ENCODE measurements around the gene GSTT4. TPM values are rescaled to one million over a fixed set of nuclear protein-coding genes. Genes with fewer than 3 reads are reported as not detected.
A peak's percentile ranks its signal among the peaks of the same experiment; 100 is the strongest.
"Not testable (repeated sequence)": the region's sequence is repeated elsewhere in the genome, so short reads cannot be mapped to it uniquely, and the experiment has no call there.

The GSTT4 gene
- total and polyA plus RNA-seq, 4 donors, result not detected

GRCh38 chr22:23970816-23971486 lies 34.3 kb downstream of the GSTT4 start:
- H3K27me3 ChIP-seq (ENCODE audit: control insufficient read depth in 3 of 3, insufficient read depth in 3 of 3, low read length in 2 of 3), result no peaks in the 10 kb centered on the region
- no peak overlapping the region for H3K27ac ChIP-seq (ENCODE audit: low read depth in 1 of 2, low read length in 1 of 2)
- TF ChIP-seq CTCF (IDR thresholded peaks at IDR 0.05; ENCODE audit: control extremely low read depth, extremely low read depth), result no peak
- no peaks in the 10 kb centered on the region for H3K4me1 ChIP-seq (ENCODE audit: control insufficient read depth in 5 of 5, insufficient read depth in 5 of 5, low read length in 5 of 5)
- no peak overlapping the region for H3K4me3 ChIP-seq
- WGBS, 2 donors, result 76 to 91% methylated on average over 6 of the region's 6 CpGs
- H3K9me3 ChIP-seq (ENCODE audit: control insufficient read depth in 4 of 4, insufficient read depth in 3 of 4, low read length in 3 of 4), result no peaks in the 10 kb centered on the region
- H3K9ac ChIP-seq (ENCODE audit: insufficient read depth in 1 of 2, low read length in 2 of 2), result no peak overlapping the region
- H3K36me3 ChIP-seq (ENCODE audit: control insufficient read depth in 4 of 4, insufficient read depth in 4 of 4, low read length in 4 of 4), result peaks cover 6 to 19% (median 12%) of the 10 kb centered on the region in 4 donors
- ATAC-seq (ENCODE audit: insufficient read depth, low FRiP score), result no peak
- DNase-seq, result no peak

GRCh38 chr22:23970201-23970641 lies 35.0 kb downstream of the GSTT4 start:
- no peak overlapping the region for H3K4me3 ChIP-seq
- no peaks in the 10 kb centered on the region for H3K9me3 ChIP-seq (ENCODE audit: control insufficient read depth in 4 of 4, insufficient read depth in 3 of 4, low read length in 3 of 4)
- H3K27ac ChIP-seq (ENCODE audit: low read depth in 1 of 2, low read length in 1 of 2), result no peak overlapping the region
- TF ChIP-seq CTCF (IDR thresholded peaks at IDR 0.05; ENCODE audit: control extremely low read depth, extremely low read depth), result no peak
- no peaks in the 10 kb centered on the region for H3K27me3 ChIP-seq (ENCODE audit: control insufficient read depth in 3 of 3, insufficient read depth in 3 of 3, low read length in 2 of 3)
- ATAC-seq (ENCODE audit: insufficient read depth, low FRiP score), result no peak
- no peak for DNase-seq
- no peak overlapping the region for H3K9ac ChIP-seq (ENCODE audit: insufficient read depth in 1 of 2, low read length in 2 of 2)
- 86 to 87% methylated on average over 5 of the region's 5 CpGs for WGBS, 2 donors
- no peaks in the 10 kb centered on the region for H3K4me1 ChIP-seq (ENCODE audit: control insufficient read depth in 5 of 5, insufficient read depth in 5 of 5, low read length in 5 of 5)
- H3K36me3 ChIP-seq (ENCODE audit: control insufficient read depth in 4 of 4, insufficient read depth in 4 of 4, low read length in 4 of 4), result peaks cover 6 to 19% (median 12%) of the 10 kb centered on the region in 4 donors

DNA sequence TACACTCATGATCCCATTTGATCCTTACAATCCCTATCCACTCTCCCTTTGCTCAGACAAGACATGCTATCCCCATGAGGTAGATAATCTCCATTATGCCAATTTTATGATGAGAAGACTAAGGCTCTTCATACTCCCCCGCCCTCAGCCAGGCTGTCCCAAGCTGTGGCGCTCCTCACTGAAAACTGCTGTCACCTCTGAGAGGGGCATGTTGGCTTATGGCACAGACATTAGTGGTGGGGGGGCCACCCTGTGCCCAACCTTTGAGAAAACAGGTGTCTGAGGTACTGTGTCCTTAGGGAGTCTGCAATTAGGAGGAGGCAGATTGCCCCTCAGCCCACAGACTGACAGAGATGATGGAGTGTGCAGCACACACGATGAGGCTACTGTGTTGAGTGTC lies 36.2 kb downstream of the GSTT4 start:
- H3K36me3 ChIP-seq (ENCODE audit: control insufficient read depth in 4 of 4, insufficient read depth in 4 of 4, low read length in 4 of 4), result peaks cover 6 to 19% (median 12%) of the 10 kb centered on the region in 4 donors
- no peaks in the 10 kb centered on the region for H3K9me3 ChIP-seq (ENCODE audit: control insufficient read depth in 4 of 4, insufficient read depth in 3 of 4, low read length in 3 of 4)
- DNase-seq (no peak), ATAC-seq (ENCODE audit: insufficient read depth, low FRiP score) (no peak)
- no peak for TF ChIP-seq CTCF (IDR thresholded peaks at IDR 0.05; ENCODE audit: control extremely low read depth, extremely low read depth)
- H3K27ac ChIP-seq (ENCODE audit: low read depth in 1 of 2, low read length in 1 of 2), result no peak overlapping the region
- WGBS, 2 donors, result 91 to 99% methylated on average over 3 of the region's 3 CpGs
- H3K9ac ChIP-seq (ENCODE audit: insufficient read depth in 1 of 2, low read length in 2 of 2), result no peak overlapping the region
- H3K4me1 ChIP-seq (ENCODE audit: control insufficient read depth in 5 of 5, insufficient read depth in 5 of 5, low read length in 5 of 5), result no peaks in the 10 kb centered on the region
- H3K4me3 ChIP-seq, result no peak overlapping the region
- H3K27me3 ChIP-seq (ENCODE audit: control insufficient read depth in 3 of 3, insufficient read depth in 3 of 3, low read length in 2 of 3), result no peaks in the 10 kb centered on the region

DNA sequence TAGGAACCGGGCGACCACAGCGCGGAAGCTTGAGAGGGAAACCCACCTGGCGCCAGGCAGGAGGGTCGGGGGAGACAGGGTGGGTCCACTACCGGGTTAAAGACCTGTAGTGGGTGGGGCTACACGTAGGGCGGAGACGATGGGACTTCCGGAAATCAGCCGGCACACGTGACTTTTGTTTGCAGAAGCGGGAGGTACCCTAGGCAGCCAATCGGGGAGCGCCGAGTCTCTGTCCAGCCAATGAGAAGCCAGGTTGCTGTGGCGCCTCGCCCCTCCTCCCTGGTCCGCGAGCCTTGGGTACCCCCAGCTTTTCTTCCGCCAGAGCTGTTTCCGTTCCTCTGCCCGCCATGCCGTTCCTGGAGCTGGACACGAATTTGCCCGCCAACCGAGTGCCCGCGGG lies 38.7 kb downstream of the GSTT4 start, which contains the start of gene DDTL:
DDTL (plus strand) TSS at position 321 of the 400 bp plus-strand sequence; CDS start at position 348, 27 bp downstream.
- peak; percentile 99 for ATAC-seq (ENCODE audit: insufficient read depth, low FRiP score)
- not testable (repeated sequence) for H3K27me3 ChIP-seq (ENCODE audit: control insufficient read depth in 3 of 3, insufficient read depth in 3 of 3, low read length in 2 of 3); H3K4me1 ChIP-seq (ENCODE audit: control insufficient read depth in 5 of 5, insufficient read depth in 5 of 5, low read length in 5 of 5); H3K9ac ChIP-seq (ENCODE audit: insufficient read depth in 1 of 2, low read length in 2 of 2); H3K27ac ChIP-seq (ENCODE audit: low read depth in 1 of 2, low read length in 1 of 2); H3K9me3 ChIP-seq (ENCODE audit: control insufficient read depth in 4 of 4, insufficient read depth in 3 of 4, low read length in 3 of 4); H3K4me3 ChIP-seq; DNase-seq
- WGBS, 2 donors, result no CpG with 5 or more reads among the region's 30 CpGs
- peaks cover 3 to 16% (median 11%) of the 10 kb centered on the region in 4 donors for H3K36me3 ChIP-seq (ENCODE audit: control insufficient read depth in 4 of 4, insufficient read depth in 4 of 4, low read length in 4 of 4)

GRCh38 chr22:23966094-23966493 lies 39.2 kb downstream of the GSTT4 start:
- H3K27ac ChIP-seq (ENCODE audit: low read depth in 1 of 2, low read length in 1 of 2); H3K9me3 ChIP-seq (ENCODE audit: control insufficient read depth in 4 of 4, insufficient read depth in 3 of 4, low read length in 3 of 4); H3K27me3 ChIP-seq (ENCODE audit: control insufficient read depth in 3 of 3, insufficient read depth in 3 of 3, low read length in 2 of 3); ATAC-seq (ENCODE audit: insufficient read depth, low FRiP score); H3K4me1 ChIP-seq (ENCODE audit: control insufficient read depth in 5 of 5, insufficient read depth in 5 of 5, low read length in 5 of 5); H3K9ac ChIP-seq (ENCODE audit: insufficient read depth in 1 of 2, low read length in 2 of 2); DNase-seq; H3K4me3 ChIP-seq: not testable (repeated sequence)
- peaks cover 0 to 16% (median 9%) of the 10 kb centered on the region in 4 donors for H3K36me3 ChIP-seq (ENCODE audit: control insufficient read depth in 4 of 4, insufficient read depth in 4 of 4, low read length in 4 of 4)
- WGBS, 2 donors, result no CpG with 5 or more reads among the region's 18 CpGs

- not testable (repeated sequence) for H3K9me3 ChIP-seq (ENCODE audit: control insufficient read depth in 4 of 4, insufficient read depth in 3 of 4, low read length in 3 of 4); H3K4me1 ChIP-seq (ENCODE audit: control insufficient read depth in 5 of 5, insufficient read depth in 5 of 5, low read length in 5 of 5); H3K9ac ChIP-seq (ENCODE audit: insufficient read depth in 1 of 2, low read length in 2 of 2); H3K27me3 ChIP-seq (ENCODE audit: control insufficient read depth in 3 of 3, insufficient read depth in 3 of 3, low read length in 2 of 3); DNase-seq; H3K4me3 ChIP-seq; H3K27ac ChIP-seq (ENCODE audit: low read depth in 1 of 2, low read length in 1 of 2); H3K36me3 ChIP-seq (ENCODE audit: control insufficient read depth in 4 of 4, insufficient read depth in 4 of 4, low read length in 4 of 4)
- peak; percentile 88 for ATAC-seq (ENCODE audit: insufficient read depth, low FRiP score)
- no CpG with 5 or more reads among the region's 43 CpGs for WGBS, 2 donors
Observed at GRCh38 chr22:23961084-23961771, 44.0 kb downstream of the GSTT4 start, which contains the start of gene GSTT2B. TSS of gene GSTT2B (minus strand) at chr22:23961195. CDS start at chr22:23961131, 64 bp downstream.

All from lung (tissue), 12 donors.